NOMO-1 treated with DMSO at 0.1 percent for 48 hours (cell line): ENCODE results near the gene DAPK1.

ENCODE experiments used
- DNase-seq: peaks from one replicate; lab custom pipeline; 2025; ENCODE audit not compliant: unreplicated experiment; lab: John Stamatoyannopoulos, UW

DAPK1 gene

DNA sequence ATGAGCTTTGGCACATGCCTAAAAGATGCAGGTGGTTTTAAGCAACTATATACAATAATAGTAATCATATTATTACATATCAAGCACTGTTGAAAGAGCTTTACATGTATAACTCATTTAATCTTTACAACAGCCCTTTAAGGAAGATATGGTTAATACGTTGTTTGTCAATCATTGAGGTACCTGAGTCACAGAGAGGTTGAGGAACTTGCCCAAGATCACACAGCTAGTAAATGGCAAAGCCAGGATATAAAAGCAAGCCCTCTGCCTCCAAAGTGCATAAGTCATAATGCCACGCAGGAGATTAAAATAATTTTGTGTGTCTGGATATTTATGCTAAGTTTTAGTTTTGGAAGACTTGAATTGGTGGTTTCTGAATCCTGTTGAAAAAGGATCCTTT is 90.2 kb downstream of the DAPK1 start:
- DNase-seq = no peak

DNA sequence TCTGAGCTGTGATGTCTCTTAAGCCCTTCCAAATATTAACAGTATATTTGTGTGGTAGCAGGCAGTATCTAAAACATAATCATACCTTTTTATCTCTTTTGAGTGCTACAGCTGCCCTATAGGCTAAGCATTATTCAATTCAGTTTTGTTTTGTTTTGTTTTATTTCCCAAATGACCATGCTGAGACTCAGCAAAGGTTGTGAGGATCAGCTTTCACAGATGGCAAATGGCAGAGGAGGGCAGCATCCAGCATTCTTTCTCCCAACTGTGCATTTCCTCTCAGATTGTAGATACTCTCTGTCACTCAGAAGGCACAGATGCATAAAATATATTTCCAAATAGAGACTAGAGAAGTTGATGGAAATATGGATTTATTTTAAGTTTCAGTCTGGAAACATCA is 90.7 kb downstream of the DAPK1 start:
- no peak for DNase-seq

DNA sequence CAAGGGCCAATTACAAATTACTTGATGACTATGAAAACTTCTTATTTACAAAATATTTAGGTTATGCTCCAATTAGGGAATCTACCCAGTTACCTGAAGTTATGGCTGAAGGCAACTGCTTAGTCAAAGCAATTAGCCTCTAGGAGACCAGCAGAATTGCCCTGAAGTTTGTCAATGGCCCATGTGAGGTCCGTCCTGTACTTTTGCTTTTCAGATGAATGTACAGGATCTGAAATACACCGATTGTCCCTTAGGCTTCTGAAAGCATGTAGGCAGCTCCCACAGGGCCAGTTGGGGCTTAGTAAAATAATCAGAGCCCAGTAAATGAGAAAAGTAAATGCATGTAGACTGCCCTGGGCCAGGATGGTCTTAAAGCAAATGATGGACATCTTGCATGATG is 93.3 kb downstream of the DAPK1 start:
- DNase-seq = no peak

DNA sequence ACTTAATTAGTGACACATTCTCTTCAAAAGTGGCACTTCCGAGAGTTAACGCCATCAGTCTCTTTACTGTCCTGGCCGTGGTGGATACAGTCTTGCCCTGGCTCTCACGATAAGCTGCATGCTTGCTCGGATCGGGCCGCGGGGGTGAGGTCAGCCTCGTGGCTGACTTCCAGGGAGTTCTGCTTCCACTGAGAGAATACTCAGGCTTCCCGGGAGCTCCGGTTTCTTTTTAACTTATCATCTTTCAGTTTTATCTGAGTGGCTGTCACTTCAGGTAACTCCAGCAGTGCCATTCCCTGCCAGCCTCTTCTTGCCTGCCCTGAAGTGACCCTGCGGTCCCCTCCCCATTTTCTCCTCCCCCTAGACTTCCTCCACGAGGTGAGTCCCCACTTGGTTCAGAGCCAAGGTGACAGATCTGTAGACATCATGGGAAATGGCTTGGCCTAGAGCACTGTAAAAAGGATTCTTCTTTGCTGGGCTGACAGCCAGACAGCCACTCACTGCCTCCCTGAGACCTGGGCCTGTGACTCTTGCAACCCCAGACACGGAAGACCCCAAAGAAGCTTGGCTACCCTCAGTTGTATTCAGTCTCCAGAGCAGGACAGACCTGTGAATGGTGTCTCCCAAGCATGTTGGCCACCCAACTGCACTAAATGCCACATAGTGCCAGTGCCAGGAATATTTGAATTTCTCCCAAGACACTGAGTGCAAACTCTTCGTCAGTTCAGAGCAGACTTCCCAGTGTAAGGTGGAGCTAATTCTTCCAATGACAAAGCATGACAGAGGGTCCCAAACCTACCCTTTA is 95.1 kb downstream of the DAPK1 start:
- DNase-seq = no peak

DNA sequence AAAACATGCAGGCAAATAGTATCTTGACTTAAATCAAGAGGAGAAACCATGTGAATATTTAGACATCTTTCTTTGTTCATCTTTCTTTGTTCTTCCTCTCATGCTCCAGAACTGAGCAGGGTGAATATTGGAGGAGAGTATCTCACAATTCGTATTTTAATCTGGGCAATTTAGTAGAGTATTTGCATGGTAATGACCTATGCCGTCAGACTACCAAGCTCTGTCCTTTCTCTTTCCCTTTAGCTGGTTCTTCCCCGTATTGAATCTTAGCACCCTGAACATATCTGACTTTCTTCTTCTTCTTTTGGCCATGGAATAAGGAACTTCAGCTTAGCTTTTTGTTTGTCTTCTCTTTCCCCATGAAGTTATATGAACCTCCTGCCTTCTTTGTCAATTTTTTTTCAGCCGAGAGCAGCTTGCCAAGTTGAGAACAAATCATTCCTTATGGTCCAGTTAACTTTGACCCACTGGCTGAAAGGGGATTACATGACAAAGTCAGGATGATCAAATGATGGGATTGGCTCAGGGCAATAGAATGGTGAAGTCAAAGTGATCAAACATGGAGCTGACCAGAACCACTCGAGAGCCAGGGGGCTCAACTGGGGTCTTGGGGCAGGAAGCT is 95.8 kb downstream of the DAPK1 start:
- DNase-seq = peak; percentile 23

DNA sequence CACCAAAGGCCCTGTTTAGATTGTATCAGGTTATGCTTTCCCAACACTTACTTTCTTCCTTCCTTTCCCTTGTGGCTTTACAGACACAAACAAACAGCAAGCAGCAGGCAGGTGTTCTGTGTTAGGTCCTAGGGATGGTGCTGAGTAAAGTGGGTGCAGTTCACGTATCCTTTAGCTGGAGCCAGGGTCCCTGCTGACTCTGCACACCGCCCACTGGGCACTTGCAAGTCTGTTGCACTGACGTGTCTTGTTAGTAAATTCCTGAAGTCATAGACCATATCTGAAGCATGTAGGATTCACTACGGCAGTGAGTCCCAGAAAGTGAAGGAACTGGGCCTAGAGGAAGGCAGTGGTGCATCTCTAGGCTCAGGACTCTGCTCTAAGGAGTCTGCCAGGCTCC is 96.5 kb downstream of the DAPK1 start:
- no peak for DNase-seq

DNA sequence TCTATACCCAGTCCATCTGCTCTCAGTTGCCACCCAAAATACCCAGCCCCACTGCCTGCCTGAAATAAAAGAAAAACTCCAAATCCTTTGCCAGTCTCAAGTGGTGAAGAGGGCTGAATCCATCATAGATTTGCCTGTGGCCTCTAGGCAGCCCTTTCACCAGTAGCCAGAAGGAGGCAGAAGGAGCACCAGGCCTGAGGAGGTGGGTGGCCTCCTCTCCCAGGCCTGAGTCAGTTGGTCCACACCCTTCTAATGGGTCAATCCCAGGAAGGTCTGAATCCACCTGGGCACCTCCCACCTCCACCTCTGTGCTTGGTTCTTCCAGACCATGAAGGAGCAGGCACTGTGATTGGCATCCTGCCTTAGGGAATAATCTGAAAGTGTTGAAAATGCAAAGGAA is 97.0 kb downstream of the DAPK1 start:
- no peak for DNase-seq

DNA sequence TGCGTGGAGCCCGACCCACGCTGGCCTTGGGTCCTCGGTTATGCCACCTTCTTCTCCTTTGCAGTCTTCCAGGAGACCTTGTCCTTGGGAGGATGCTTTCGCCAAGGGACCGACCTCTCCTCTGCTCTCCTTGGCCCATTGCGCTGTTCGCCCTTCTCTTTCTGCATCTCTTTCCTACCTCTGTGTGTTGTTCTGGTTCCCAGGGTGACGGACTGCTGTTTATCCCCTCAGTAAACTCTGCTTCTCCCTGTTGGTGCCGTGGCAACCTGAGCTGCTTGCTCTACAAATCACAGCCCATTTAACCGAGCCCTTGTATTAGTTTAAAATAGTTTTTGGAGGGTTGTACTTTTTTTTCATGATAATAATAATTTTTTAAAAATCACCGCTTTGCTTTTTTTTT is 97.9 kb downstream of the DAPK1 start:
- no peak for DNase-seq

DNA sequence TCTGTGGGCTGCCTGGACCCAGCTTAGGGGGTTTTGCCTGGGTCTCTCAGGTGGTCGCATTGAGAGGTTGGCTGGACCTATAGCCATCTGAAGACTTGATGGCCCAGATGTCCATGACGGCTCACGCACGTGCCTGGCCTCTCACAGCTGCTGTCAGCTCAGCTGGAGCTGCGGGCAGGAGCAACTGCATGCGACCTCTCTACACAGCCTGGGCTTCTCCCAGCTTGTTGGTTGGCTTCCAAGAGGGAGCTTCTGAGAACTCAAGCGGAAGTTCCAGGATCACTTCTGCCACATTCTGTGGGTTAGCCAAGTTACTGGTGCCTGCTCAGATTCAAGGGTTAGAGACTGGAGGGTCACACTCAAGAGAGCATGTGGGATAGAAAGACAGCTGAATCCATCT is 99.2 kb downstream of the DAPK1 start:
- DNase-seq = no peak

DNA sequence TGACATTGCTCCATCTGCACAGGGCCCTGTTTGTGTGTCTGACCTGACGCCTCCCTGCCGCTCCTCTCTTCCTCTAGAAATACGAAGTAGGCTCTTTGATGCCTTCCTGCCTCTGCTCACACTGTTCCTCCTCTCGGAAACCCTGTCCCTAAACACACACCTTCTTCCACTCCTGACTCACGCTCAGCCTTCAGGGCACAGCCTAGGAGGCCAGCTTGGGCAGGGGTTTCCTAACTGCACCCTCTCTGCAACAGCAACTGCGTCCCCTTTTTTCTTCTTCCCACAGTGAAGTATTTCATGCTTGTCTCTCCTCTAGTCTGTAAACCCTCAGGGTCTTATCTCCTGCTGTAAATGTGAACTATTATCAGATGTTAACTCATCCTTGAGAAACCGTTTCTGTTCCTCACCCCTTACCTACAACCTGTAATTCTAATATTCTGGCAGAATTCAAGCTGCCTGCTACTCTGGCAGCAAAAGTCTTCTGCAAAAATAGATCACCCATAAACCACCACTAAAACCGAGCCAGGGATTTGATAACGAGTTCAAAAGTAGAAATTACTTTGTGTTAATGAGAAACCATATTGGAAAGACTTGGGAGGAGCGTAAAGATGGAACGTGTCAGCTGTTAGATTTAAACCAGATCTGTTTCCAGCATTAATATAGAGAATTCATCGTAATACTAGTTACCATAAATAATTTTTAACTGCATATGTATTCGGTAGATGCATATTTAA is 100.2 kb downstream of the DAPK1 start:
- no peak for DNase-seq

DNA sequence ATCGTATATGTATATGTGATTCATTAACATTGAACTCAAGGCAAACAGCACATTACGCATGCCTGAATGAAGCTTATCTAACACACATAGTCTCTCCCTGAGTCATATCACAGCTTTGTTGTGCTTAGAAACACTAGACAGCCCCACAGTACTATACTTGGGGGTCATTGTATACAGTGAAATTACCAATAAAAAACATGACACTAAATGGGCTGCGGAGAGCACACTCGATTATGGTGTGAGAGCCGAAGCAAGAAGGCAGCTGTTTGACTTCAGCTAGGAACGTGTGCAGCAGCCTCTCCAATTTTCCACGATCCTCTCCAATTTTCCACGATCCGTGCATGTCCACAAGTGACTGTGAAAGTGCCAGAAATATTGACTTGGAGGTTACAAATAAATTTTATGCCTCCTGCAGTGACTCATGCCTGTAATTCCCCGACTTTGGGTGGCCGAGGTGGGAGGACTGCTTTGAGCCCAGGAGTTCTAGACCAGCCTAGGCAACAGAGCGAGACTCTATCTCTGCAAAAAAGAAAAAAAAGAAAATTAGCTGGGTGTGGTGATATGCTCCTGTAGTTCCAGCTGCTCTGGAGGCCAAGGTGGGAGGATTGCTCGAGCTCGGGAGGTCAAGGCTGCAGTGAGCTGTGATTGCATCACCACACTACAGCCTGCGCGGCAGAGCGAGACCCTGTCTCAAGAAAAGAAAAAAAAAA is 102.4 kb downstream of the DAPK1 start:
- DNase-seq = no peak

DNA sequence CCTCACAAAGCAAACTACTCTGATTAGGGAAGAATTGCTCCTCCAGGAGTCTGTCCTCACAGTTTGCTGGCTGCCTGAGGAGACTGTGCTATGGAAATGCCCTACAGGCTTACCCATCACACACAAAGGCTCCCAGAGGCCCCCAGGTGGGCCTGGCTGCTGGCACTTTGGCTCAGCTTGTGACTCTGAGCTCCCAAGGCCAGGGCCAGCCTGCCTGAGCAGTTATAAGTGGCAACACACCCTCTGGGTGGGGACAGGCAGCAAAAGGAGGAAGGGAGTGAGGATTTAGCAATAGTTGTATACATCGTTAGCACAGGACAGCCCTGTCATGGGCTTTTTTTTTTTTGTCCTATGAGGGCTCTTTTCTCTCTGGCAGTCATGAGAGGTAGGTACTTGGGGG is 103.5 kb downstream of the DAPK1 start:
- peak; percentile 81 for DNase-seq

DNA sequence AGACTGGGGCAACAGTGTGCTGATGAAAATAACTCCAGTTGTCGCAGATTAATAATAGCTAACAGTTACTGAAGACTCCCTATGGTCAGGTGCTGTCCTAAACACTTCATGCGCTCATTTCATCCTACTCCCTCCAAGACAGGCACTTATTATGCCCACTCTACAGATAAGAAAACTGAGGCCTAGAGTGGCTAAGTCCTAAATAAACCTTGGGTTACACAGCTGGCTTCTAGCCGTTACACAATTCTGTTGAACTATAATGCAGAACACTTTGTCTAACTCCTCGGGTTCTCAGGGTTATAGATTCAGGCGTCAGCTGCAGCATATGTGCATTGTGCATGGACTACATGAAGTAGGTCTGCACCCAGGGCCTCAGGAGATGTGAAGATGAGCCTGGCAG is 103.9 kb downstream of the DAPK1 start:
- no peak for DNase-seq

DNA sequence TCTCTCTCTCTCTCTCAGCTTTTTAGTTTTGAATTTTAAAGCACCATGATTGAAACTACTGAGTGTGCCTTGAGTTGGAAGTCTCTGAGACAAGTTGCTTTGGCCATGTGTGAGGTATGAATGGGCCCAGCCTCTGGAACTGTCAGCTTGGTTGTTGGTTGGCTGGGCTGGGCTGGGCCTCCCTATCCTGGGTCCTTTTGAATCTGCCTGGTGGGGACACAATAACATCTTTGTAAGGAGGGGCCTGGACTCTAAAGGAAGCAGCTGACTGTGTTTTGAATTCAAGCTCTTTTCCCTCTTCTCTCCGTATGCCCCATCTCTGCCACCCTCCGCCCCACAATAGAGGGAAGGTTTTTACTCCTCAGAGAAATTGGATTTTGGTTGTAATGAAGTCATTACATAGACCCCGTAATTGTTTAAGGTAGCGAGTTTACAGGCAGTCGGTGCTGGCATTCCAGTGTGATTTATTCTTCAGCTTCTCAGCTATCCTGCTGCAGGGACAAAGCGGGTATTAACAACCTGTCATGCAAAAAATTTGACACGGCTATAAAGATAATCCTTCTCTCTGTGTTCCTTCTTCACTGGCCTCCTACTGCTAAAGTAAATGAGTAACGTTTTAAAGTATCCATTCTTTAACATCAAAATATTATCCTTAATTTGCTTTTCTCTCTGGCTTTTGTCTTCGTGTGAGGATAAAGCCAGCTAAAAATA is 105.4 kb downstream of the DAPK1 start:
- no peak for DNase-seq

DNA sequence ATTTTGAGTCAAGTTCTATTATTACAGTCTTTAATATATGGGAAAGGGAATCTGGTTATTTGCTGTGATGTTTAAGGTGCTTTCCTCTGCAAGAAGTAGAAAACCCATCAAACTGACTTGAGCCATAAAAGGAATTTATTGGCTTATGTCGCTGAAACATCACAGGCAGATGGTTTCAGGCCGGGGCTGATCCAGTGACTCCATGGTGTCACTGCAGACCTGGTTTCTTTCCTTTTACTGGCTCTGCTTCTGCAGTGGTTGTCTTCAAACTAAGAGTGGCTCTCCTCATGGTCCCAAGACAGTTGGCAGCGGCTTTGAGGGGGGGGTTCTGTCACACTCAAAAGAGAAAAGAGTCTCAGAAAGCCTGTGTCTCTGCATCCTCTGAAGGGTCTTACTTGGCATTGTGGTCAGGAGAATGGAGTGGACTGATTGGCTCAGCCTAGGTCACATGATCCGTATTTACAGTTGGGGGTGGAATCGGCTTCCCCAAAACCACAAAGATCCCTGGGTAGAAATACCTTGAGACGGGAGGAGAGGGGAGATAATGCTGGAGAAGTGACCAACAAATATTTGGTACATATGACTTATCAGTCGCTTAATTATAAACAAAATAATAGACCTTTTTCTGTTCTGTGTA is 106.3 kb downstream of the DAPK1 start:
- no peak for DNase-seq

DNA sequence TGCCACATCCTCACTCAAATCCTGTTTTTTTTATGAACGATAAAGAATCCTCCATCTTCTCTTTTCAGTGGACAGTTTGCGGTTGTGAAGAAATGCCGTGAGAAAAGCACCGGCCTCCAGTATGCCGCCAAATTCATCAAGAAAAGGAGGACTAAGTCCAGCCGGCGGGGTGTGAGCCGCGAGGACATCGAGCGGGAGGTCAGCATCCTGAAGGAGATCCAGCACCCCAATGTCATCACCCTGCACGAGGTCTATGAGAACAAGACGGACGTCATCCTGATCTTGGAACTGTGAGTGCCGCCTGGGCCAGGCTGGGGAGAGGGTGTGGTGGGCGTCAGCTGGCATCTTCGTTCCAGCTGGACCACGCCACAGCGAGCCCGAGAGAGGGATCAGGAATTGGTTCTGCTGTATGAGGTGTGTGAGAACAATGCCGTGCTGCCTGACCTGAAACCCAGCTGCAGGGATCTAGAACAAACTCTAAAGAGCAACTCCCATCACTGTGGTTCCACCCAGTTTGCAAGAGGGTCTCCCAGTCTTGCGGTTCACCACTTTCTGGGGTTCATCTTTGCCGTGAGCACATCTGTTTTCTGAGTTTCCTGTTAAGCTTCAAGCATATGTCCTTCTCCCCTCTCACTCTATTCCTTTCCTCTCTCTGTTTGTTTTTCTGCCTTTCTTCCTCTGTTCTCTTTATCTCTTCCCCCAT is 107.4 kb downstream of the DAPK1 start:
- no peak for DNase-seq

DNA sequence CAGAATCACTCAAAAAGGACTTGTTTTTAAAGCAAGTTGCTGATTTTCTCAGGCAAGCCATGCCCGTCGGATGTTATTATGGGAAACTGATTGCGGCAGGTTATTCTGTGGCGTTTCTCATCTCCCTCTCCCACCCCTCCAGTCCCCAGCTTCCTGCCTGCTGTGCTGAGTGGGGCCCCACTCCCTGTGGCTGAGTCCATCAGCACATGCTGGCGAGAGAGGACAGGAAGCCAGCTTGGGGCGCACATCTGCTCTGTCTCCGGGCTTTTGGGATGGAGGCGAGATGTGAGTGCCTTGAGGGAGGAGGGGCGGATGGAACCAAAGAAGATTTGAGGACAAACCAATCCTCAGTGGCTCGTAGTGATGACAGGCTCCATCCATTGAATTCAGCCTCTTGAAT is 108.0 kb downstream of the DAPK1 start:
- no peak for DNase-seq

DNA sequence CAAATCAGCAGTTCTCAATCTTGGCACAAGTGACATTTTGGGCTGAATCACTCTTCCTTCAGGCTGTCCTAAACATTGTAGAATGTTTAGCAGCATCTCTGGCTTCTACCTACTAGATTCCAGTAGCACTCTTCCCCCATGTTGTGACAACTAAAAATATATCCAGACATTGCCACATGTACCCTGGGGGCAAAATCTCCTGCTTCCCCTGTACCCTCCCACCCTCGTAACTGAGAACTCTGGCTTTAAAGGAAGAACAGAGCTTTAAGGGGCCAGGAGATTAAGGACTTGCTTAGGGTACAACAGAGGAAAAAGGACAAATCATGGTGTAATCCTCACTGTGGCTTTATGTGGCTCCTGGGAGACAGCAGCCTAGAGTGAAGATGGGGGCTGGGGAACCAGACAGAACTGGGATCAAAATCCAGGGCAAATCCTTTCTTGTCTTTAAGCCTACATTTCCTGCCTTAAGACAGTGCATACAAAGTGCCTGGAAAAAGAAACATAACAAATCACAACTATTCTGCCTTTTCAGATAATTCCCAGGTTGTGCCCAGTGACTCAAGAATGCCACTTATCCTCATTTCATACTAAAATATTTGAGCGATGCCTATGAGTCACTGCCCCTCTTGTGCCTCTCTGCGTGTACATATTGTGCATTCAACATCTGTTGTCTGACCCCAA is 109.3 kb downstream of the DAPK1 start:
- no peak for DNase-seq

DNA sequence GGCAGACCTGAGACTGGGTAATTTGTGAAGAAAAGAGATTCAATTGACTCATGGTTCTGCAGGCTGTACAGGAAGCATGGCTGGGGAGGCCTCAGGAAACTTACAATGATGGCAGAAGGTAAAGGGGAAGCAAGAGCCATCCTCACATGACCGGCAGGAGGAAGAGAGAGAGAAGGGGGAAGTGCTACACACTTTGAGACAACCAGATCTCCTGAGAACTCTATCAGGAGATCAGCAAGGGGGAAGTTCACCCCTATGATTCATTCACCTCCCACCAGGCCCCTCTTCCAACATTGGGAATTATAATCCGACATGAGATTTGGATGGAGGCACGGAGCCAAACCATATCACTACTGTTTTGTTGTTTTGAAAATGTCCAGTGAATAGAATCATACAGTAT is 110.2 kb downstream of the DAPK1 start:
- DNase-seq = peak; percentile 23
